ENCODE measurements around the gene ERMARD. TPM values are rescaled to one million over a fixed set of nuclear protein-coding genes. Genes with fewer than 3 reads are reported as not detected.

The ERMARD gene
- total RNA-seq, 4 donors from 2014 or later = 18.7 to 32.0 (median 27.6) TPM

- TF ChIP-seq CTCF (IDR thresholded peaks at IDR 0.05; ENCODE audit: low read depth) = no peak
Observed at GRCh38 chr6:169810066-169810989, 58.9 kb downstream of the ERMARD start.

- TF ChIP-seq CTCF (IDR thresholded peaks at IDR 0.05; ENCODE audit: low read depth) = no peak
Observed at GRCh38 chr6:169811072-169811471, 59.6 kb downstream of the ERMARD start.

- no peak for TF ChIP-seq CTCF (IDR thresholded peaks at IDR 0.05; ENCODE audit: low read depth)
Observed at GRCh38 chr6:169811521-169812256, 60.3 kb downstream of the ERMARD start.

GRCh38 chr6:169812257-169812644 is 60.8 kb downstream of the ERMARD start:
- no peak for TF ChIP-seq CTCF (IDR thresholded peaks at IDR 0.05; ENCODE audit: low read depth)

GRCh38 chr6:169813969-169814368 is 62.5 kb downstream of the ERMARD start:
- no peak for TF ChIP-seq CTCF (IDR thresholded peaks at IDR 0.05; ENCODE audit: low read depth)

- TF ChIP-seq CTCF (IDR thresholded peaks at IDR 0.05; ENCODE audit: low read depth) = no peak
Observed at GRCh38 chr6:169816054-169816453, 64.6 kb downstream of the ERMARD start.

- TF ChIP-seq CTCF (IDR thresholded peaks at IDR 0.05; ENCODE audit: low read depth) = no peak
Observed at GRCh38 chr6:169816975-169817374, 65.6 kb downstream of the ERMARD start.
